Measurements from ENCODE around the gene PROM1.

Gene PROM1

DNA sequence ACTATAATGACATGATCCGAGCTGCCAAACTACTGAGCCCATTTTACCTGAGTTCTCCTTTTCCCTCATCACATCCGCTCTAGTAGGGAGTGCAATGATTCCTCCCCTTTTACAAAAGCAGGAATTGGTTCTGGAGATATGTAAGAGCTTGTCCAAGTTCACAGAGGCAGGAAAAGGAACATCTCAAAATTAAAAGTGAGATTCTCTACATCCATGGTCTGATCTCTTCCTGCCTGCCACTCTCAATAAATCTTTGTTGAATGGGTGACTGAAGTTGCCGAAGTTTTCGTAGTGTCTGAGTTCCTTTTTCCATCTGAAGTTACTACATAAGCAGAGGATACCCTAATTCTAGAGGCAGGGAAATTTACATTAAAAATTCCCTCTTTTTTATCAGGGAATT is 145.2 kb downstream of the PROM1 start, which contains the start of gene FGFBP1:
Gene FGFBP1, minus strand, starts transcription at position 101 of the 400 bp plus-strand sequence. CDS start 2,108 bp downstream, outside the sequence.
- no peak for DNase-seq (ENCODE audit: low read depth)

DNA sequence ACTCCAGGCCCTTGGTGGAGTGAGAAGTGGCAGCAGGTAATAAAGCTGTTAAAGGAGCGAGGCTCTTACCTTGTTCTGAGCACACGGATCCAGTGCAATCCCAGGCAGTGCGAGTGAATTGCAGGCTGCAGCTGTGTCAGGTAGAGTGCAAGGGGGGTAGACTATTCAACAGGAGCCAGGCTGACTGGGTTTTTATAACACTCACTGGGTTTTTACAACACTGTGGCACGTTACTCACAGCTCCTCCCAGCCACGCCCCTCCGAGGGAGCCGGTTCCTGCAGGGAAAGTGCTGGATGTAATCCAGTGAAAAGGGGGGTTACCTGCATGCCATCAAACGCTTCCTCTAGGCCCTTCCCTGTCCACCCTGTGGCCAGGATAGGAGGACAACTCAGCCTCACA is 145.6 kb downstream of the PROM1 start:
- no peak for DNase-seq (ENCODE audit: low read depth)

DNA sequence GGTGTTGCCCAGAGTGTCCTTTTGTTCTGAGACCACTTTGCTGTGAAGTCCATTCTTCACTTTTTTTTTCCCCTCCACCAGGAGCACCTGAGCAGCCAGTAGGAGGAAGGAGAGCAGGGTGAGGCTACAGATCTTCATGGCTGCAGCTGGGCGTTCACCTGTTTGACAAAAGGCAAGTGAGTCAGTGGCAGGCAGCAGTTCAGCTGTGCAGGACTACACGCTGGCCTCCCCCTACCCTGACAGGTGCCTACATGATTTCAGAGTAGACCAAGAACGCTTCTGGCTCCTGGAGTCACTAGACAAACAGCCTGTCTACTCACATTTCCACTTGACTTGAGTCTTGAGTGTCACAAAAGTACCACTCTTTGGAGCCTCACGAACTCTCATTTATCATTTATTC is 147.3 kb downstream of the PROM1 start:
- DNase-seq (ENCODE audit: low read depth), result no peak

DNA sequence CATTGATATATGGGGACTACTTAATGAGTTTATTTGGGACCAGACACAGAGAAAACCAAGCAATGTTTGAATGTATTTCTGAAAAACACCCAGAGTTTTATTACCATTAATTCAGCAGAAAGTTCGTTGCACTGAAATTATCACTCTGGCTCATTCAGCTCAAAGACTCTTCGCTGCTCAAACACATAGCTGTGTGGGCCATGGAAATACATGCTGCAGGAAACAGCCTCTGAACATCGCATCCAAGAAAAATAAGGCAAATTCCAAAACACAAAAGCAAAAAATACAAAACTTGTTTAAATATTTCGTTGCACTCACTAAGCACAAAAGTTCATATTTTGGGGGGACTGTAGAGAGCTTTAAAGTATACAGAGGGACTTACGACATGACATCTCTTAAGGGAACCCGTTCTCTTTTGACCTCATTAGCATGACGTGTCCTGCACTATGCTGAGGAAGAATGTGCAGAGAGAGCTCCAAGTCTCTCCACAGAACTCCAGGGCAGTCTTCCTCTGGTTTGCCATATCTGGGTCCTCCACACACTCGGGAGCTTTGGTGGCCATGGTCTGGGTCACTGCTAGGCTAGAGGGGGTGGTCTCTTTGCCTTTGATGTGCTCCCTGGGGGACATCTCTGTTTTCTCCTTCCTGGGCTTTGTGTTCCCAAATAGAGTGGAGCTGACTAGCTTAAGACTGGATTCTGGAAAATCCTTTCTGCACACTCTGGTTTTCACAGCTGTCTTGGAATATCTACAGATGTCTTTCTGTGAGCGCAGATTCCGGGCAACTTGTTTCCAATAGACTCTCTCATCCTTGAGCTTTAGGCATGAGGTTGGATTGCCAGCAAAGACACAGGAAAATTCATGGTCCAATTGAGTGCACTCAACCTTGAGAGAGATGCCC is 148.1 kb downstream of the PROM1 start:
- DNase-seq (ENCODE audit: low read depth), result no peak

DNA sequence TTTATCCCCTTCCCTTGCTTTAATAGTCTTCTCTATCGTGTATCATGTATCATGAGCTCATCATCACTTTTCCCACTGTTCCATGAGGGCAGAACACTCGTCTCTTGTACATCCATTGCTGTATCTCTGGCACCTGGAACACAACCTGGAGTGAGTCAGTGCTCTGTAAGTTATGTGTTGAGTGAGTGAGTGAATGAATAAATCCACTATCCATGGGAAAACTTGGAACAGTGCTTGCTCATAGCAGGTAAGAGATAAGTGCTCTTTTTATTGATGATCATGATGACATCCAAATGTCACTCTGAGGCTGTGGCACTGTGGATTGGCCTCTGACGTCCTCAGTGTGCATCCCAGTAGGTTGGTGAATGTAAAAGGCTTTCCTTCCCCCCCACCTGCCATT is 149.6 kb downstream of the PROM1 start:
- no peak for DNase-seq (ENCODE audit: low read depth)

DNA sequence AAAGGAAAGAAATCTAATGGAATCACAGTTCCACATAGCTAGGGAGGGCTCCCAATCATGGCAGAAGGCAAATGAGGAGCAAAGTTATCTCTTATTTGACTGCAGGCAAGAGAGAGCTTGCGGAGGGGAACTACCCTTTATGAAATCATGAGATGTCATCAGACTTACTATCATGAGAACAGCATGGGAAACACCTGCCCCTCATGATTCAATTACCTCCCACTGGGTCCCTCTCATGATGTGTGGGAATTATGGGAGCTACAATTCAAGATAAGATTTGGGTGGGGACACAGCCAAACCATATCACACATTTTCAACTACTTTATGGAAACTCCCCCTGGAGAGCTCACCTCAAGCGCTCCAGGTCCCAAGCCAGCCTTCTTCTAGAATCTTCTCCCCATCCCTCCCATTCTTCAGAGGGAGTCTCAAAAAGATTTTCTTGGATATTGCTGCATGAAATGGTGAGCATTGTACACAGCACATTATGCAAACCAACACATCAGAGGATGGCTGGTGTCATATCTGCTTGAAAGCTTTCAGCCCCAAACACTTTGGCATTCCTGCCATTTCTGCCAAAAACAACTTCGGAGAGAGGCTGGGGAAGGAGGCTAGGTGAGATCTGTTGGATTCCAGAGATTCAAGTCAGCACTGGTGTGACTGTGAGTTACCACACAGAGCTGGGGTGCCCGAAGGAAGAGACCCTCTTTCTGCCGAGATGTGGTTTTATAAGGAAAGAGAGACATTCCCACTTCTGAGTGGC is 152.2 kb downstream of the PROM1 start:
- DNase-seq (ENCODE audit: low read depth), result no peak

DNA sequence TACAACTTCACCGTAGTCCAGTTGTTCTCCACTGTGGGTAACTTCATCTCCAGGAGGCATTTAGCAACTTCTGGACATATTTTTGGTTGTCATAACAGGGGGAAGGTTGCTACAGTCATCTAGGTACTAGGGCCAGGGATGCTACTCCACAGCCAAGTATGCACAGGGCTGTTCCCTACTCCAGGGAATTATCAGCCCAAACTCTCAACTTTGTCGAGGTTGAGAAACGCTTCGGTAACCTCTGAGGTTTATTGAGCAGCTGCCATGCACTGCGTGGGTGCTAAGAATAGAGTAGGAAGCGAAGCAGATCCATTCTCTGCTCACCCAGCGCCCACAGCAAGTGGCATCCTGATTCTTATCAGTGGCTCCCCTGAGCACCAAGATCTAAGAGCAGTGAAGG is 153.5 kb downstream of the PROM1 start:
- DNase-seq (ENCODE audit: low read depth), result no peak

DNA sequence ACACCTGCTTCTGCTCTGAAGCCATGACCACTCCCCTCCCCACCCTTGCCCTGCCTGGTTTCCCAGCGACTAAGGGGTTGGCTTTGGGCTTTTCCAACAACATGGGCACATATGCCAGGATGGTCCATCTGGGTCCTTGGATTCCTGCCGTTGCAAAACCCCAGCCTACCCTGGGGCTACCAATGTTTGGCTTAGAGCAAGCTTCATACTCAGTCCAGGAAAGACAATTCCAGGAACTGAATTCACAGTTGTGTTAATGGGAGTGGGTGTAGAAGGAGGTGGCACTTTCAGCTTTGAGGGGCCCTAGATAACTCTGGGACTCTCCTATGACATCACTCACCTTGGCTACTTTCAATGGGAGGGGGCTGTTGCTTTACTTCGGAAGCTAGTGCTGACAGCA is 154.3 kb downstream of the PROM1 start:
- no peak for DNase-seq (ENCODE audit: low read depth)

DNA sequence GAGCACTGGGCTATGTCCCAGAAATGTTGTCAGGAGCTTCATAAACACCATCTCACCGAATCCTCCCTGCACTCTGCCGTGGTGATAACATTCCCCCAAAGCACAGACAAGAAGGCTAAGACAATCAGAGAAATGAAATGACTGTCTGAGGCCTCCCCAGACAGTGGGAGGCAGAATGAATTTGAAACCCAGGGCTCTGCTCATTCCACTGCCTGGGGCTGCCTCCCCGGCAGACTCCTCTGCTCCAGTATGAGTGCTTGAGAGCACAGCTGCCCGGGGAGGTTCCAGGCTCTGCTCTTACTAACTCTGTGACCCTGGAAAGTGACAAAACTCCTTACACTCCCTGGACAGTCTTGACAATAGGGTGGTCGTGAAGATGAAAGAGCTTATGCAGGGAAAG is 154.9 kb downstream of the PROM1 start:
- no peak for DNase-seq (ENCODE audit: low read depth)

DNA sequence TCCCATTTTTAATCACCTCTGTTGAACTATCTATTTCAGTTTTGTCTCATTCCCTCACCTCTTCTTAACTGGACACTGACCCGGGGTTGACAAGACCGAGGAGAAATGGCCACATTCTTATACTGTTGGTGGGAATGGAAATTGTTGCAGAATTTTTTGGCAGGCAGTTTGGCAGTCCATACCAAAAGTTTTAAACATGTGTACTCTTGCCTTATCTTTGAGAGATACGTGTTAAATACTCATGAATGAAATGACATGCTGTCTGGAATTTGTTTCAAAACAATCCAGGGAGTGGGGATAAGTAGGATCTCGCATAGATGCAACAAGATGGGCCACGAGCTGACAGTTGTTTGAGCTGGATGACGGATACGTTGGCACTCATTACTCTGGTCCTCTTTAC is 157.3 kb downstream of the PROM1 start:
- no peak for DNase-seq (ENCODE audit: low read depth)

DNA sequence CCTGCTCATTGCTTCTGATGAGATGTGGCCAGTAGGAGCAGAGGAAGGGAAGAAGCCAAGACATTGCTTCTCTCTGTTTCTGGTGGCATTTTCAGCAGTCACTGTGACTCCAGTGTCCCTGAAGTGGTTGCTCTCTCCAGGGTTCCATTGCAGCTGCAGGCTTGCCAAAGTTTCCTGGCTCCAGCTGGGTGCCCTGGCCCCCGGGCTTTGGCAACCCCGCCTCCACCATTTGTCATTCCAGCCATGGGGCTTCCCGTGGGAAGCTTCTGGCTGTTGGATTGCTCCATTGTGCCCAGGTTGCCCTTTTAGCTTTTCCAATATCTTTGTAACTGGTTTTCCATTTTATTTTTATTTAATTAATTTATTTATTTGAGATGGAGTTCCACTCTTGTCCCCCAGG is 158.0 kb downstream of the PROM1 start:
- no peak for DNase-seq (ENCODE audit: low read depth)

DNA sequence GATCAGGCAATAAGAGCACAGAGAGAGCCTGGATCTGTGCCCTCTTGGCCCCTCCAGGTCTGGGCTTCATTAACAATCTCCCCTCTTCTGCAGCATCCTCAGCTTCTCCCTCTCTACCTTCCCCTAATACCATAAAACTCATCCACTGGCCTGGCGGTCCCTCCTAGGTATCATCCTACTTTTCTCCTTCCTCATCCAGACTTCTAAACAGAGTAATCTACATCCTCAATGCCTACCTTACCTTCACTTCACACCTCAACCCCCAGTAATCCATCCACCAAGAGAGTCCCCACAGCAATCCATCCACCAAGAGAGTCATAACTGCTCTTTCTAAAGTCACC is 162.3 kb downstream of the PROM1 start:
- DNase-seq (ENCODE audit: low read depth), result no peak

DNA sequence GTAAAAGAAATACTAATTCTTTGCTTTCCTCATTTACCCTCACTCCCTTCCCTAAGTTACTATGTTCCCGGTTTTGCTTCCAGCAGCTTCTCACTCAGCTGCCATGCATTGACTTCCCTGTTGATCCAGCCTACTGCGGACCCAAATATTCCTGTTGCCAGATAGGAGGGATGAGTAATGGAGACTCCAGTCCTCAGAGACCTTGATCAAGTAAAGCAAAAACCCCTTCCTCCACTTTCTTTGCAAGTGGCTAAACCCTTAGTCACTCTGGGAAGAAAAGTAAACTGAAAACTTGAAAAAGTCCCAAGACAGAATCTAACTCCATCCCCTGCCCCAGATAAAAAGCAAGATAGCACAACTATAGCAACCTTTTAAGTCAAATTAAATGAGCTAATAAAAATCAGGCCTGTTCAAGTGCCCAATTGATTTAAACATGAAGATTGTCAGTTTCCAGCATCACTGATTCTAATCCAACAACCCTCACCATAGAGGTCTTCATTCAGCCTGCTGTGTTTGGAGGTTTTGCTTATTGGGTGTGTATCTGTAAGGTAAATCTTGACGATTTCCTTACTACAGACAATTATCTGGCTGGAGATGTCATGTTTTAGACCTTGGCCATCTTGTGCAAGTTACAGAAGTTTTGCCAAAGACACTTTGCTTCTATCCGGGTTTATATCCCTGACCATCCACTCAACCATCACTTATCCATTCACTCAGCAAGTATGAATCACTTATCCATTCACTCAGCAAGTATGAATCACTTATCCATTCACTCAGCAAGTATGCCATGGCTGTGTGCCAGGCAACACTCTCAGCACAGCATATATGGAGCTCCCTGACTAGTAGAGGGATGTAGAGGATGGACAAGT is 162.9 kb downstream of the PROM1 start:
- DNase-seq (ENCODE audit: low read depth), result no peak

DNA sequence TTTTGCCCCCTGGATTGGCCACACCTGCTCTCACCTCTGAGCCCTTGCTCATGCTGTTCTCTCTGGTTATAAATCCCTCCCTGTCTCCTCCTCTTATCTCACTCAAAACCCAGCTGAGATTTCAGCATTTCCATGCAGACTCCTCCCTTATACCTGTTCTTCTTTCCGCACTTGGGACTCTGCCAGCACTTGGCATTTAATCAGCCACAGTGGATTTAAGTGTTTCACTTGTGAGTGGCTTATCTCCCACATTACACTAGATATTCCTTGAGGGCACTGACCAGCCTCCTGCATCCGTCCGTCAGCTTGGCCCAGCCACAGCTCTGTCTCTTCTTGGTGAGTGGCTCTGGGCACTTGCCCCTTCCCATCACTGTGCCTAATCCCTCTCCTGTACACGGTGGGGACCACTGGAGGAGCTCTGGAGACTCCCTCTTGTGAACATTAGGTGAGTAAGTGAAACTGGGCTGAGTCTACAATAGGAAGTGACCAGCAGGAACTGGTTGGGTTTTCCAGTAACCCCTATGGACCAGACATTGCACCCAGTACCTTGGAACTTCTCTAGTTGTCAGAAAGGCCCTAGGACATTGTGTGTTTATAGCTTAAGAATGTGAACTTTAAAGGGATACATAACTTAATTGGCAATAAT is 165.2 kb downstream of the PROM1 start:
- no peak for DNase-seq (ENCODE audit: low read depth)
